Hematopoietic multipotent progenitor cell treated with erythropoietin and hydrocortisone succinate and interleukin-3 and kit ligand, for 6 days (in vitro differentiated cells): ENCODE data around the gene SYNJ1.
"Not testable (repeated sequence)": the region's sequence is repeated elsewhere in the genome, so short reads cannot be mapped to it uniquely, and the experiment has no call there.

Experiments
- DNase-seq: peaks from one replicate; pipeline ENCODE4 v3.0.0-alpha.2; 2015

SYNJ1 gene

GRCh38 chr21:32727687-32728455 is at the start of gene SYNJ1:
SYNJ1 (minus strand) TSS chr21:32728013; CDS start chr21:32726895, 1,118 bp downstream.
- DNase-seq, result peak; percentile 96

- DNase-seq, result no peak
Observed at GRCh38 chr21:32777269-32777668, 49.5 kb upstream of the SYNJ1 start.

- DNase-seq, result no peak
Observed at GRCh38 chr21:32776743-32777142, 48.9 kb upstream of the SYNJ1 start.

GRCh38 chr21:32773048-32773344 is 45.2 kb upstream of the SYNJ1 start:
- not testable (repeated sequence) for DNase-seq

- DNase-seq, result peak; percentile 78
Observed at GRCh38 chr21:32772281-32773047, 44.7 kb upstream of the SYNJ1 start.

- peak; percentile 64 for DNase-seq
Observed at GRCh38 chr21:32770871-32771523, 43.2 kb upstream of the SYNJ1 start.

- no peak for DNase-seq
Observed at GRCh38 chr21:32768530-32768929, 40.7 kb upstream of the SYNJ1 start.

GRCh38 chr21:32765058-32765457 is 37.2 kb upstream of the SYNJ1 start:
- no peak for DNase-seq

GRCh38 chr21:32764186-32764585 is 36.4 kb upstream of the SYNJ1 start:
- DNase-seq, result no peak

GRCh38 chr21:32757804-32758203 is 30.0 kb upstream of the SYNJ1 start:
- no peak for DNase-seq

GRCh38 chr21:32756096-32756495 is 28.3 kb upstream of the SYNJ1 start:
- no peak for DNase-seq

GRCh38 chr21:32753818-32754585 is 26.2 kb upstream of the SYNJ1 start:
- no peak for DNase-seq

- no peak for DNase-seq
Observed at GRCh38 chr21:32750405-32750804, 22.6 kb upstream of the SYNJ1 start.

- no peak for DNase-seq
Observed at GRCh38 chr21:32749662-32750061, 21.8 kb upstream of the SYNJ1 start.

GRCh38 chr21:32748529-32748928 is 20.7 kb upstream of the SYNJ1 start:
- DNase-seq, result no peak

- no peak for DNase-seq
Observed at GRCh38 chr21:32747396-32747795, 19.6 kb upstream of the SYNJ1 start.

GRCh38 chr21:32746711-32747110 is 18.9 kb upstream of the SYNJ1 start:
- not testable (repeated sequence) for DNase-seq

GRCh38 chr21:32742396-32742795 is 14.6 kb upstream of the SYNJ1 start:
- no peak for DNase-seq

- no peak for DNase-seq
Observed at GRCh38 chr21:32741336-32741735, 13.5 kb upstream of the SYNJ1 start.

- DNase-seq, result no peak
Observed at GRCh38 chr21:32739946-32740345, 12.1 kb upstream of the SYNJ1 start.

- not testable (repeated sequence) for DNase-seq
Observed at GRCh38 chr21:32736083-32736482, 8.3 kb upstream of the SYNJ1 start.

- no peak for DNase-seq
Observed at GRCh38 chr21:32735524-32735923, 7.7 kb upstream of the SYNJ1 start.

- no peak for DNase-seq
Observed at GRCh38 chr21:32733990-32734613, 6.3 kb upstream of the SYNJ1 start.
